Effector memory CD4-positive, alpha-beta T cell (primary cell): ENCODE measurements around the gene CTNNBL1.

Source experiments
- DNase-seq, 3 donors: peaks; one replicate each; pipeline ENCODE4 v3.0.0-alpha.2; 2020
- H3K27ac ChIP-seq: 2 replicates; pipeline ENCODE4 v1.7.0; 2013; ENCODE audit warnings: mild to moderate bottlenecking, low read length, moderate library complexity; ENCODE audit not compliant: insufficient read depth, poor library complexity, severe bottlenecking
- H3K27me3 ChIP-seq: replicated peaks from 2 replicates; pipeline ENCODE4 v1.7.0; 2013; ENCODE audit warnings: mild to moderate bottlenecking, low read length; ENCODE audit not compliant: insufficient read depth, control insufficient read depth, poor library complexity, severe bottlenecking
- H3K36me3 ChIP-seq: 2 replicates; pipeline ENCODE4 v1.7.0; 2013; ENCODE audit warnings: mild to moderate bottlenecking, low read length, moderate library complexity; ENCODE audit not compliant: control insufficient read depth, insufficient read depth
- H3K4me1 ChIP-seq: 2 replicates; pipeline ENCODE4 v1.7.0; 2013; ENCODE audit warnings: low read length, mild to moderate bottlenecking; ENCODE audit not compliant: control insufficient read depth, insufficient read depth, poor library complexity, severe bottlenecking
- H3K4me3 ChIP-seq: 2 replicates; pipeline ENCODE4 v1.7.0; 2013; ENCODE audit warnings: low read length, low read depth, mild to moderate bottlenecking; ENCODE audit not compliant: insufficient read depth, poor library complexity, severe bottlenecking
- H3K9me3 ChIP-seq: 2 replicates; pipeline ENCODE4 v1.7.0; 2013; ENCODE audit warnings: mild to moderate bottlenecking, low read length, moderate library complexity; ENCODE audit not compliant: control insufficient read depth

CTNNBL1 gene

DNA sequence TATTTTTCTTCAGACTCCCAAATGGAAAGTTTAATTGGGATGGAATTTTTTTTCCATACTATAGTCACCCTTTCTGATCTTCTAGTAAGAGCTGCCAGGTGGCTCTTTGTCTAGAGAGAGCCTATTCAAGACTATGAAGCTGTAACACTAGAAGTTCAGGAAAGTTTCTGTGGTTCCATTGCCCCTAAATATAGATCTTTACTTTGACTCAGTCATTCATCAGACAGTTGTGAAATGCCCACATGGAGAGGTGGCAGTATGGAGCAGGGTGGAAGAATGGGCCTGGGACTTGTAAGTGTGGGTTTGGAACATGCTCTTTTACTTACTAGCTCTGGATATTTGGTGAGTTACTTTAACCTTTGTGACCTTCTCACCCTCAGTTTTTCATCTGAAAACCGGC is 87.8 kb downstream of the CTNNBL1 start:
- Histone ChIP-seq H3K36me3 (peaks cover 24% of the 10 kb centered on the region), H3K9me3 (no peaks in the 10 kb centered on the region), H3K4me3 (no peak overlapping the region), H3K27ac (no peak overlapping the region), H3K4me1 (no peaks in the 10 kb centered on the region), H3K27me3 (no peaks in the 10 kb centered on the region)
- no peak for DNase-seq

DNA sequence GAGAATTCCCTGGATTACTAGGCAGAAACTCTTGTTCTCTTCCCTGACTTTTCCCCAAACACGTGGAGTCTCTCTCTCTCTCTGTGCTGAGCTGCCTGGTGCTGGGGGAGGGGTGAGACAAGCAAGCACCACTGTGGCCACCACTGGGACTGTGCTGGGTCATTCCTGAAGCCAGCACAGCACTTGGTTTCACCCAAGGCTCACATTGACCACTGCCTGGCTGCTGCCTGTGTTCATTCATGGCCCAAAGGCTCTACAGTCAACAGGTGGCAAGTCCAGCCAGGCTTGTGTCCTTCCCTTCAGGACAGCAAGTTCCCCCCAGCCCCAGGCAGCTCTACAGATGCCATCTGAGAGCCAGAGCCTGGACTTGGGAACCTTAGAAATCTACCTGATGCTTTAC is 92.2 kb downstream of the CTNNBL1 start:
- H3K4me3 ChIP-seq, result no peak overlapping the region
- H3K27ac ChIP-seq, result no peak overlapping the region
- no peaks in the 10 kb centered on the region for H3K27me3 ChIP-seq
- H3K36me3 ChIP-seq, result peaks cover 25% of the 10 kb centered on the region
- no peaks in the 10 kb centered on the region for H3K4me1 ChIP-seq
- no peak for DNase-seq
- H3K9me3 ChIP-seq, result no peaks in the 10 kb centered on the region

DNA sequence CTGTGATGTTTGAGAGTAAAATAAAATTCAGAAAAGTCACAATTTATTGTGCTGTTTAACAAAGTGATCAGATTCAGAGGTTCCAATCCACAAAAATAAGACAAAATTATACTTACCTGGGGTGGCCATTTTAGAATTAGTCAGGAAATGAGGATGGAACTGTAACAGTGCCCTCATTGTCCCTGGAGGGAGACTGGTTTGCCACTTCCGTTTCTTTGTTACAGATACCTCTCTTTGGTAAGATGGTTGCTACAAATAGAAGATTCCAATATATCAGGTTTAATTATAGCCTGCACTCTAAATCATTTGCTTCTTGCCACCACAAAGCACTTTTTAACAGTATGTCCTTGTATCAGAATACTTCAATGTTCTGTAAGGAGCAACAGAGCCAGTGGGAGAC is 95.6 kb downstream of the CTNNBL1 start:
- Histone ChIP-seq H3K36me3 (peaks cover 18% of the 10 kb centered on the region), H3K27ac (no peak overlapping the region)
- no peak for DNase-seq

DNA sequence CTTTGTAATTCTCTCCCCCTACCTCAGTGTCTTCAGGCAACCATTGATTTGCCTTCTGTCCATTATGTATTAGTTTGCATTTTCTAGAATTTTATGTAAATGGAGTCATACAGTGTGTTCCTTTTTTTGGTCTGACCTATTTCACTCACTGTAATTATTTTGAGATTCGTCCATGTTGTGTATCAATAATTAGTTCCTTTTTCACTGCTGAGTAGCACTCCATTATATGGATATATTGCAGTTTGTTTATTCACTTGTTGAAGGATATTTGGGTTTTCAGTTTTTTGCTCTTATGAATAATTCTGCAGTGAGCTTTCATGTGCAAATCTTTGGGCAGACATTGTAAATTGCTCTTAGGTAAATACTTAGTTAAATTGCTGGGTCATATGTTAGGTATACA is 97.1 kb downstream of the CTNNBL1 start:
- H3K4me1 ChIP-seq, result no peaks in the 10 kb centered on the region
- H3K36me3 ChIP-seq, result peaks cover 19% of the 10 kb centered on the region
- DNase-seq, result no peak
- no peaks in the 10 kb centered on the region for H3K9me3 ChIP-seq
- no peak overlapping the region for H3K27ac ChIP-seq
- no peaks in the 10 kb centered on the region for H3K27me3 ChIP-seq
- no peak overlapping the region for H3K4me3 ChIP-seq

More for the DNA sequence above, 95.6 kb downstream of the CTNNBL1 start:
- Histone ChIP-seq H3K9me3 (no peaks in the 10 kb centered on the region), H3K4me1 (no peaks in the 10 kb centered on the region), H3K4me3 (no peak overlapping the region), H3K27me3 (no peaks in the 10 kb centered on the region)

DNA sequence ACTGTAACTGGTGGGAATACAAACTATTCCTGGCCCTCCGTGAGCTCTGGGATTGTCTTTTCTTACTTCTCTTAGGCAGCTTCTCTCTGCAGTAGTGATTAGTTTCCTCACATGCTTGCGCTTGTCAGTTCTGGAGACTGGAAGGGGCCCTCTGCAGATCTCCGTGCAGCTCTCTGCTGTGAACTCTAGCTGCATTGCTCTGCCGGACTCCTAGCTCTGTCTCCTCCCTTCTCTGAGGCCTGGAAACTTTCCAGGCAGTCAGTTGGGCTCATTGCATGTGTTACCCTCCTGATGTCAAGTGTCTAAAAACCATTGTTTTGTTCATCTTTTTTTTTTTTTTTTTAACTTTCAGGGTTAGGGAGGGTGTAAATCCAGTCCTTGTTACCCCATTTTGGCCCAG is 102.3 kb downstream of the CTNNBL1 start:
- Histone ChIP-seq H3K27ac (no peak overlapping the region), H3K4me3 (no peak overlapping the region), H3K4me1 (no peaks in the 10 kb centered on the region), H3K36me3 (peaks cover 15% of the 10 kb centered on the region), H3K9me3 (no peaks in the 10 kb centered on the region), H3K27me3 (no peaks in the 10 kb centered on the region)
- DNase-seq, result no peak

DNA sequence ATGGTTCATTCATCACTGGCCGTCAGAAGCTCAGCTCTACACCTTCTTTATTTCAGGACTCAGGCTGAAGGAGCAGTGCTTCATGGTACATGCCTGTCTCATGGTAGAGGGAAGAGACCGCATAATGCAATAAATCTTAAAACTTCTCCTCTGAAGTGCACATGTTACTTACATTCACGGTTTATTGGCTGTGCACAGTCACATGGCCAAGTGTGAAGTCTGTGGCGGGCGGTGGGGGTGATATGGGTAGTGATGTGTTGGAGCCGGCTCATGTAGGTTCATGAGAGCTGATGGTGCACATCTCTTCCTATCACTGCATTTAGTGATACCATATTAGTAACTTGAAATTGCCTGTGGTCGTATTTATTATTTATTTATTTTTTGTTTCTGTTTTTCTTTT is 102.9 kb downstream of the CTNNBL1 start:
- H3K4me3 ChIP-seq, result no peak overlapping the region
- no peaks in the 10 kb centered on the region for H3K27me3 ChIP-seq
- no peaks in the 10 kb centered on the region for H3K9me3 ChIP-seq
- DNase-seq, result no peak
- H3K27ac ChIP-seq, result no peak overlapping the region
- peaks cover 11% of the 10 kb centered on the region for H3K36me3 ChIP-seq
- no peaks in the 10 kb centered on the region for H3K4me1 ChIP-seq

DNA sequence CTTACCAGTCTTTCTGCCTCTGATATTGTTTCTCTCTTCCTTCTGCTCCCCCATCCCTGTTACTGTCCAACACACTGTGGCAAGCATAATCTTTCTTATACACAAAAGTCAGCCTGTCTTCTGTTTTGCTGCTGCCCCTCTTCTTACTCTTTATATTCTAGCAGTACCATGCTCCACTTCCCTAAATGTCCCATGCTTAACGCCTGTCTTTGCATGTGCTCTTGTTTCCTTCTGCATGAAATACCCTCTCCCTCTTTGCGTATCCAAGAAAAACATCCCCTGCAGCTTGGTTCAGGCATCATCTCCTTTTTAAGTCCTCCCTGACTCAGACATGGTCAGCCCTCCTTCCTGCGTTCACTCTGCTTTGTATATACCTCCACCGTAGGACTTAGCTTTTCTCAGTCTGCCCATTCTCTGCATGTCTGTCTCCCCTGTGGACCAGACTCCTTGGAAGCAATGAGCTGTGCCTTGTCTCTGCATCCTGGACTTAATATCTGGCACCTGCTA is 103.9 kb downstream of the CTNNBL1 start:
- Histone ChIP-seq H3K4me1 (no peaks in the 10 kb centered on the region), H3K27me3 (no peaks in the 10 kb centered on the region), H3K27ac (no peak overlapping the region), H3K36me3 (peaks cover 11% of the 10 kb centered on the region), H3K9me3 (no peaks in the 10 kb centered on the region), H3K4me3 (no peak overlapping the region)
- no peak for DNase-seq

DNA sequence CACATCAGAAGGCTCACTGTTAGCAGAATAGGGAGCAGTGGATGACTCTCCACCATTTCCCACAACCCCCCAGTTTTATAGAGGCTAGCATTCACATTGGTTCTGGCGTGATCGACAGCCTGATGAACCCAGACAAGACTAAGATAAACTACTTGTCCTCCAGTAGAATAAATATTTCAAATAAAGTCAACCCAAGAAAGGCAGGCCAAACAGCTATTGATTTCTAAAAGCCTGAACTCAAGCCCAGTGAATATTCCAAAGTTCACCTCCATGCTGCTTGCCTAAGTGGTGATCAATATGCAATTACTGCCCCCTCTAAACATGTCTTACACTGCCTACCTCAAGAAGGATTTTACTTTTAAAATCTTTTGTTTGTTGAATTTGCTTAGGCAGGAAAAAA is 104.5 kb downstream of the CTNNBL1 start:
- Histone ChIP-seq H3K9me3 (no peaks in the 10 kb centered on the region), H3K4me1 (no peaks in the 10 kb centered on the region), H3K36me3 (peaks cover 17% of the 10 kb centered on the region), H3K27me3 (no peaks in the 10 kb centered on the region), H3K27ac (no peak overlapping the region), H3K4me3 (no peak overlapping the region)
- DNase-seq, result no peak

DNA sequence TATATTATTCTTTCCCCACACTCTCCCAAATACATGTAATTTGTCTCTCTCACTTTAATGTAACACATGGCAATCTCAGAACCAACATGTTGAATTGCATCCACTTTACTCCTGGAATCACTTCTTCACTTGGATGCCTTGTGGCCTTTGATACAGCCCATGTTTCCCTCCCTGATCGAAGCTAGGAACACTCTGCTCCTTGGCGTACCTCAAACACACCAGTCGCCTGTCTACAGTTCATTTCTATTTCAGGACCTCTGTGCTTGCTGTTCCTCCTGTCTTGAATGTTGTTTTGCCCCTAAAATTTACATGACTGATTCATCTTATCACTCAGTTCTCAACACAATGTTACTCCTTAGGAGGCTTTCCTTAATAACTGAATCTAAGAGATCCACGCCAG is 106.8 kb downstream of the CTNNBL1 start:
- no peak for DNase-seq
- no peaks in the 10 kb centered on the region for H3K9me3 ChIP-seq
- peaks cover 30% of the 10 kb centered on the region for H3K36me3 ChIP-seq

DNA sequence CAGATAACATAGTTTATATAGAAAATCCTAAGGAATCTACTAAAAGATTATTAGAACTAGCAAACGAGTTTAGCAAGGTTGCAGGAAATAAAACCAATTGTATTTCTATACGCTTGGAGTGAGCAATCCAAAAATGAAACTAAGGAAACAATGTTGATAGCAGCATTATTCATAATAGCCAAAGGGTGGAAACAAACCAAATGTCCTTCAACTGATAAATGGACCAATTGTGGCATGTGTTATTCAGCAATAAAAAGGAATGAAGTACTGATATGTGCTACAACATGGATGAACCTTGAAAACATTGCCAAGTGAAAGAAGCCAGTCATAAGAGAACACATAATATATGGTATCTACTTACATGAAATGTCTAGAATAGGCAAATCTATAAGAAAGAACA is 108.1 kb downstream of the CTNNBL1 start:
- Histone ChIP-seq H3K4me1 (no peaks in the 10 kb centered on the region), H3K36me3 (peaks cover 27% of the 10 kb centered on the region), H3K9me3 (no peaks in the 10 kb centered on the region), H3K27me3 (no peaks in the 10 kb centered on the region), H3K27ac (no peak overlapping the region), H3K4me3 (no peak overlapping the region)
- no peak for DNase-seq

More for the DNA sequence above, 106.8 kb downstream of the CTNNBL1 start:
- Histone ChIP-seq H3K27ac (no peak overlapping the region), H3K4me1 (no peaks in the 10 kb centered on the region), H3K27me3 (no peaks in the 10 kb centered on the region), H3K4me3 (no peak overlapping the region)
